ENCODE data around the gene MADD. TPM values are rescaled to one million over a fixed set of nuclear protein-coding genes. Genes with fewer than 3 reads are reported as not detected.

MADD gene
- total RNA-seq, 1 donor from 2014 or later = 31.7 TPM

GRCh38 chr11:47350315-47350714 is 80.4 kb downstream of the MADD start:
- DNase-seq (ENCODE audit: low spot score in 2 of 2) = no peak
- Histone ChIP-seq H3K9me3 (no peaks in the 10 kb centered on the region), H3K4me3 (no peak overlapping the region), H3K4me1 (peaks cover 0 to under 1% of the 10 kb centered on the region in 2 donors), H3K27me3 (no peaks in the 10 kb centered on the region), H3K27ac (no peak overlapping the region), H3K36me3 (no peaks in the 10 kb centered on the region)
- intact Hi-C loops (cut with DNase I) = loop anchor here (5.0 kb wide), 1 partner anchor 463 kb away; no protein-coding TSS in a partner anchor
- no peak for TF ChIP-seq CTCF (IDR thresholded peaks at IDR 0.05)

GRCh38 chr11:47351156-47352126 is 81.5 kb downstream of the MADD start:
- H3K27me3 ChIP-seq = no peaks in the 10 kb centered on the region
- no peaks in the 10 kb centered on the region for H3K9me3 ChIP-seq
- DNase-seq (ENCODE audit: low spot score in 2 of 2) = no peak
- H3K27ac ChIP-seq = no peak overlapping the region
- H3K4me3 ChIP-seq = no peak overlapping the region
- H3K4me1 ChIP-seq = peaks cover 0 to 2% of the 10 kb centered on the region in 2 donors
- intact Hi-C loops (cut with DNase I) = loop anchor here (5.0 kb wide), 1 partner anchor 464 kb away; no protein-coding TSS in a partner anchor
- no peaks in the 10 kb centered on the region for H3K36me3 ChIP-seq
- TF ChIP-seq CTCF (IDR thresholded peaks at IDR 0.05) = no peak

GRCh38 chr11:47352556-47352955 is 82.6 kb downstream of the MADD start, which contains the start of gene MYBPC3:
Gene MYBPC3, minus strand, starts transcription at chr11:47352702. Its CDS starts 55 bp downstream, at chr11:47352647.
- intact Hi-C loops (cut with DNase I) = loop anchor here (5.0 kb wide), 1 partner anchor 465 kb away; no protein-coding TSS in a partner anchor
- Histone ChIP-seq H3K27me3 (no peaks in the 10 kb centered on the region), H3K4me3 (no peak within 1 kb of the TSS), H3K4me1 (peaks cover 0 to 2% of the 10 kb centered on the region in 2 donors), H3K9me3 (no peaks in the 10 kb centered on the region), H3K36me3 (no peaks in the 10 kb centered on the region), H3K27ac (no peak within 1 kb of the TSS)
- no peak for DNase-seq (ENCODE audit: low spot score in 2 of 2)
- TF ChIP-seq CTCF (IDR thresholded peaks at IDR 0.05) = no peak

GRCh38 chr11:47353978-47354774 is 84.2 kb downstream of the MADD start:
- intact Hi-C loops (cut with DNase I) = loop anchor here (2.0 to 5.0 kb wide), 2 partner anchors 177 to 467 kb away; partner anchors contain the start of gene ARFGAP2
- no peak for TF ChIP-seq CTCF (IDR thresholded peaks at IDR 0.05)
- Histone ChIP-seq H3K27me3 (no peaks in the 10 kb centered on the region), H3K36me3 (no peaks in the 10 kb centered on the region), H3K4me3 (no peak overlapping the region), H3K27ac (no peak overlapping the region), H3K9me3 (no peaks in the 10 kb centered on the region), H3K4me1 (peaks cover 0 to 2% of the 10 kb centered on the region in 2 donors)
- DNase-seq (ENCODE audit: low spot score in 2 of 2) = no peak

- no peaks in the 10 kb centered on the region for H3K9me3 ChIP-seq
- H3K27me3 ChIP-seq = no peaks in the 10 kb centered on the region
- peak overlapping the region; percentile 65 for H3K4me3 ChIP-seq
- DNase-seq (ENCODE audit: low spot score in 2 of 2) = no peak
- peaks cover 0 to 2% of the 10 kb centered on the region in 2 donors for H3K4me1 ChIP-seq
- intact Hi-C loops (cut with DNase I) = loop anchor here (1.0 to 5.0 kb wide), 3 partner anchors 97 to 468 kb away; partner anchors contain the start of gene ARFGAP2
- H3K36me3 ChIP-seq = no peaks in the 10 kb centered on the region
- H3K27ac ChIP-seq = no peak overlapping the region
- TF ChIP-seq CTCF (IDR thresholded peaks at IDR 0.05) = no peak
These were observed 85.0 kb downstream of the MADD start for GRCh38 chr11:47354913-47355282.
